Prostate gland (tissue), 2 donors: Measurements from ENCODE around the gene SERPINB1. TPM values are rescaled to one million over a fixed set of nuclear protein-coding genes. Genes with fewer than 3 reads are reported as not detected.
A peak's percentile ranks its signal among the peaks of the same experiment; 100 is the strongest.
"Not testable (repeated sequence)": the region's sequence is repeated elsewhere in the genome, so short reads cannot be mapped to it uniquely, and the experiment has no call there.

Experiments used
- DNase-seq: peaks from one replicate; pipeline ENCODE4 v3.0.0-alpha.2; 2019; ENCODE audit warnings: low spot score
- H3K27ac ChIP-seq, 2 donors: fragments of 200-600 bp; sonication (generic); 2 replicates each; pipeline ENCODE4 v1.5.1; 2017 to 2019
- H3K27me3 ChIP-seq: fragments of 200-600 bp; sonication (generic); replicated peaks from 2 replicates; pipeline ENCODE4 v1.5.1; 2019; ENCODE audit not compliant: insufficient read depth
- H3K36me3 ChIP-seq, 2 donors: fragments of 200-600 bp; sonication (generic); 1 replicate in 1 of 2; 2 replicates in 1 of 2; pipeline versions ENCODE4 v1.5.1 to v1.8.1; 2017 to 2019
- H3K4me1 ChIP-seq: fragments of 200-600 bp; sonication (generic); replicated peaks from 2 replicates; pipeline ENCODE4 v1.5.1; 2019
- H3K4me3 ChIP-seq, 2 donors: fragments of 200-600 bp; sonication (generic); 2 replicates each; pipeline ENCODE4 v1.5.1; 2017 to 2019
- H3K9me3 ChIP-seq: fragments of 200-600 bp; sonication (generic); 2 replicates; pipeline ENCODE4 v1.5.1; 2017
- POLR2A ChIP-seq: fragments of 450-650 bp; IDR thresholded peaks from one replicate; pipeline ENCODE4 v1.6.1; 2016; ENCODE audit warnings: antibody characterized with exemption, mild to moderate bottlenecking
- POLR2AphosphoS5 ChIP-seq: sonication (generic); formaldehyde crosslinking; IDR thresholded peaks from one replicate; pipeline ENCODE4 v1.6.1; 2017; ENCODE audit warnings: antibody characterized with exemption
- WGBS: methylation state at CpG from one replicate; pipeline ENCODE4 v1.1.5; 2018; 5-methylcytosine and 5-hydroxymethylcytosine counted together
- intact Hi-C: fragments of 100-400 bp; cut with DNase I; formaldehyde crosslinking; loops from one replicate; pipeline ENCODE4 v1.14.2; 2022
- total RNA-seq, 2 donors: library from RNA; depleted of rRNA; stranded (reverse); fragments of >200 nt; gene quantifications; one replicate each; pipeline ENCODE4 v1.1.0, GENCODE V29; 2016
- TF ChIP-seq, protein P1 (sequence below), 4 experiments: fragments of 200-600 bp in 2 of 4; fragments of 450-650 bp in 2 of 4; sonication (generic) in 2 of 4; IDR thresholded peaks; 1 replicate in 3 of 4; 2 replicates in 1 of 4; pipeline ENCODE4 v1.5.1; 2016 to 2019; ENCODE audit warnings: antibody characterized with exemption in 4 of 4, mild to moderate bottlenecking in 2 of 4, moderate library complexity in 2 of 4

The SERPINB1 gene
- total RNA-seq, 2 donors from 2014 or later: 27.5 to 31.1 TPM

DNA sequence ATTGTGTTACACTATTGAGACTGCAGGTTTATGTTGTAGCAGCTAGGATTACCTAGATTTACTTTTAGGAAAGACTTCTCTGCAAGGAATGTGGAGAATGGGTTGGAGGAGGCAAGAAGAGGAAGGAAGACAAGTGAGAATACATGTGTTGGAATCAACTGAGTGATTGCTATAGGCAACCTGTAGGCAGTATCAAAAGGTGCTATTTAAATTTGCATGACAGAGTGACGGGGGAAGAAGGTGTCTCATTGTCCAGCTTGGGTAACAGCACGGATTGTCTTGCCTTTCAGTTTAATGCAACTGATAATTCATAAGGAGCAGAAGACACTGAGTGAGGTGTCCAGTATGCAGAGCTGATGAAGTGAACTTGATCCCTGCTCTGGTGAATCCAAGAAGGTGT is 42.0 kb upstream of the SERPINB1 start:
- 98% methylated on average over 2 of the region's 2 CpGs for WGBS
- no peaks in the 10 kb centered on the region for H3K36me3 ChIP-seq
- DNase-seq: no peak
- H3K27ac ChIP-seq: no peak overlapping the region
- TF ChIP-seq POLR2A (no peak), POLR2AphosphoS5 (no peak)
- TF ChIP-seq, protein P1, sequence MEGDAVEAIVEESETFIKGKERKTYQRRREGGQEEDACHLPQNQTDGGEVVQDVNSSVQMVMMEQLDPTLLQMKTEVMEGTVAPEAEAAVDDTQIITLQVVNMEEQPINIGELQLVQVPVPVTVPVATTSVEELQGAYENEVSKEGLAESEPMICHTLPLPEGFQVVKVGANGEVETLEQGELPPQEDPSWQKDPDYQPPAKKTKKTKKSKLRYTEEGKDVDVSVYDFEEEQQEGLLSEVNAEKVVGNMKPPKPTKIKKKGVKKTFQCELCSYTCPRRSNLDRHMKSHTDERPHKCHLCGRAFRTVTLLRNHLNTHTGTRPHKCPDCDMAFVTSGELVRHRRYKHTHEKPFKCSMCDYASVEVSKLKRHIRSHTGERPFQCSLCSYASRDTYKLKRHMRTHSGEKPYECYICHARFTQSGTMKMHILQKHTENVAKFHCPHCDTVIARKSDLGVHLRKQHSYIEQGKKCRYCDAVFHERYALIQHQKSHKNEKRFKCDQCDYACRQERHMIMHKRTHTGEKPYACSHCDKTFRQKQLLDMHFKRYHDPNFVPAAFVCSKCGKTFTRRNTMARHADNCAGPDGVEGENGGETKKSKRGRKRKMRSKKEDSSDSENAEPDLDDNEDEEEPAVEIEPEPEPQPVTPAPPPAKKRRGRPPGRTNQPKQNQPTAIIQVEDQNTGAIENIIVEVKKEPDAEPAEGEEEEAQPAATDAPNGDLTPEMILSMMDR (IDR thresholded peaks at IDR 0.05): no peak
- intact Hi-C loops: no loop called here
- H3K27me3 ChIP-seq: no peaks in the 10 kb centered on the region
- no peaks in the 10 kb centered on the region for H3K9me3 ChIP-seq
- no peaks in the 10 kb centered on the region for H3K4me1 ChIP-seq
- no peak overlapping the region for H3K4me3 ChIP-seq

DNA sequence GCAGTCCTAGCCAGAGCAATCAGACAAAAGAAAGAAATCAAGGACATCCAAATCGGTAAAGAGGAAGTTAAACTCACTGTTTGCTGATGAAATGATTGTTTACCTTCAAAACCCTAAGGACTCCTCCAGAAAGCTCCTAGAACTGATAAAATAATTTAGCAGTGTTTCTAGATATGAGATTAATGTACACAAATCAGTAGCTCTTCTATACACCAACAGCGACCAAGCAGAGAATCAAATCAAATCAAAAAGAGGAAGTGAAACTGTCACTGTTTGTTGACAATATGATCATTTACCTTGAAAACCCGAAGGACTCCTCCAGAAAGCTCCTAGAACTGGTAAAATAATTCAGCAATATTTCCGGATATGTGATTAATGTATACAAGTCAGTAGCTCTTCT is 39.8 kb upstream of the SERPINB1 start:
- TF ChIP-seq POLR2A (no peak), POLR2AphosphoS5 (no peak)
- TF ChIP-seq, protein P1 (IDR thresholded peaks at IDR 0.05): no peak
- no peaks in the 10 kb centered on the region for H3K4me1 ChIP-seq
- no peaks in the 10 kb centered on the region for H3K27me3 ChIP-seq
- DNase-seq: no peak
- no peaks in the 10 kb centered on the region for H3K9me3 ChIP-seq
- no peak overlapping the region for H3K27ac ChIP-seq
- no peak overlapping the region for H3K4me3 ChIP-seq
- no peaks in the 10 kb centered on the region for H3K36me3 ChIP-seq
- intact Hi-C loops: no loop called here
- 68% methylated on average over 4 of the region's 4 CpGs for WGBS

DNA sequence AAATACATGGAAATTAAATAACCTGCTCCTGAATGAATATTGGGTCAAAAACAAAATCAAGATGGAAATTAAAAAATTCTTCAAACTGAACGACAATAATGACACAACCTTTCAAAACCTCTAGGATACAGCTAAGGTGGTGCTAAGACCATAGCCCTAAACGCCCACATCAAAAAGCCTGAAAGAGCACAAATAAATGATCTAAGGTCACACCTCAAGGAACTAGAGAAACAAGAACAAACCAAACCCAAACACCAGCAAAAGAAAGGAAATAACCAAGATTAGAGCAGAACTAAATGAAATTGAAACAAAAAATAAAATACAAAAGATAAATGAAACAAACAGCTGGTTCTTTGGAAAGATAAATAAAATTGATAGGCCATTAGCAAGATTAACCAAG is 38.5 kb upstream of the SERPINB1 start:
- H3K27ac ChIP-seq, H3K27me3 ChIP-seq, H3K4me1 ChIP-seq, H3K36me3 ChIP-seq, intact Hi-C loops, H3K9me3 ChIP-seq, DNase-seq, H3K4me3 ChIP-seq: not testable (repeated sequence)
- WGBS: 96% methylated on average over 2 of the region's 2 CpGs

GRCh38 chr6:2877960-2878359 is 36.3 kb upstream of the SERPINB1 start:
- 77% methylated on average over 2 of the region's 2 CpGs for WGBS
- no peaks in the 10 kb centered on the region for H3K27me3 ChIP-seq
- no peak overlapping the region for H3K27ac ChIP-seq
- intact Hi-C loops: no loop called here
- H3K4me1 ChIP-seq: no peaks in the 10 kb centered on the region
- no peak for DNase-seq
- no peak overlapping the region for H3K4me3 ChIP-seq
- H3K36me3 ChIP-seq: no peaks in the 10 kb centered on the region
- no peaks in the 10 kb centered on the region for H3K9me3 ChIP-seq
- TF ChIP-seq, protein P1 (IDR thresholded peaks at IDR 0.05): no peak
- TF ChIP-seq POLR2AphosphoS5: no peak
- no peak for TF ChIP-seq POLR2A

DNA sequence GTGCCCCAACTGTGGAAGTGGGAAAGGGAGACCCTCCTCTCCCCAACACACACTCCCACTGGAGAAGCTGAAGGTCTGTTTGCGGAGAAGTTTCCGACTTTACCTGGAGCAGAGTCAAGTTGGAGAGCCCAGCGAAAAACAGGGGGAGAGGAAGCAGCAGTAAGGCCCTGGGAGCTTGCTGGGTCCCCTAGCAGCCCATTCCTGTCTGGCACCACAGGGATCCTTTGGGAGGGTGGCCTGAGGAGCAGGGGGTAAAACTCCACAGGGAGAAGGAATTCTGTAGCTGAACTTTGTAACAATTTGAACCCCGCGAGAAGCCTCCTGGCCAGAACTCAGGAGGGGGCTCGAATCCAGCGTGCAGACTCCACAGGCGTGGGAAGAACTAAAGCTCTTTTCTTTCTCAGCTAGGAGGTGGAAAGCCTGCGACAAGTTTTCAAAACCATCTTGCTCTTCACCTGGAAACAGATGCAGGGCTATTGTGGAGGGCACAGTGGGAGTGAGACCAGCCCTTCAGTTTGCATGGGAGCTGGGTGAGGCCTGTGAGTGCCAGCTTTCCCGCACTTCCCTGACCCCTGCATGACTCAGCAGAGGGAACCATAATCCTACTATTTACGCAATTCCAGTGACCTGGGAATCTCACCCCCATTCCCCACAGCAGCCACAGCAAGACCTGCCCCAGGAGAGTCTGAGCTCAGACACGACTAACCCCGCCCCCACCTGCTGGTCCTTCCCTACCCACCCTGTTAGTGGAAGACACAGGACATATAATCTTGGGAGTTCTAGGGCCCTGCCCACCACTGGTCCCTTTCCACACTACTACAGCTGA is 35.6 kb upstream of the SERPINB1 start:
- H3K36me3 ChIP-seq: no peaks in the 10 kb centered on the region
- H3K9me3 ChIP-seq: no peaks in the 10 kb centered on the region
- WGBS: 70% methylated on average over 13 of the region's 13 CpGs
- TF ChIP-seq, protein P1 (IDR thresholded peaks at IDR 0.05): no peak
- H3K27me3 ChIP-seq: no peaks in the 10 kb centered on the region
- no peaks in the 10 kb centered on the region for H3K4me1 ChIP-seq
- intact Hi-C loops: no loop called here
- H3K4me3 ChIP-seq: no peak overlapping the region
- no peak for DNase-seq
- H3K27ac ChIP-seq: peak overlapping the region; percentile 58 to 64
